DLD1 (cell line): ENCODE data around the gene FASTKD2.

Source experiments
- in situ Hi-C: cut with HindIII; loops from 2 replicates; pipeline ENCODE4 v1.10.0; 2017; ENCODE audit warnings: low sequenced_read_pairs

Gene FASTKD2

GRCh38 chr2:206765242-206766056 lies at the start of gene FASTKD2, which contains the start of gene MDH1B:
TSS of gene FASTKD2 (plus strand) at chr2:206765606. CDS start at chr2:206766694, 1,088 bp downstream.
TSS of gene MDH1B (minus strand) at chr2:206765328. CDS start at chr2:206765271, 57 bp downstream.
- in situ Hi-C loops: no loop called here

DNA sequence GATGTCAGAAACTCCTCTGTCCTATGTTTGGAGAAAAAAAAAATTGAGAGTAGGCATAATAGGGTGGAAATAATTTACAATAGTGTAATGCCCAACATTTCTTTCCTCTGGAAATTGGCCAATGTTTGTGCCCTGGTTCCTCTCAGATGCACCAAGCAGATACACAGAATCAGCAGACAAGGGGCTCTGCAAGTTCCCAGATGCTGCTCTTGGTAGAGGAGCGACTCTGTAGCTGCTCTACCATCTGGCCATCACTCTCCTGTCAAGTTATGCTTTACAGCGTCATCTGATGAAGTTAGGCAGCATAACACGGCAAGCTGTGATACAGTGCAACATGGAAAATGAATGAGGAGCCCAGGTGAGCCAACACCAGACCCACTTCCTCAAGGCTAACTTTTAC lies 48.8 kb upstream of the FASTKD2 start:
- in situ Hi-C loops: no loop called here

- in situ Hi-C loops: no loop called here
These were observed 47.1 kb upstream of the FASTKD2 start, which contains the start of gene DYTN for GRCh38 chr2:206718296-206718695. TSS of gene DYTN (minus strand) at chr2:206718396. CDS start at chr2:206718279, 117 bp downstream.

GRCh38 chr2:206721256-206721920 lies 44.0 kb upstream of the FASTKD2 start:
- in situ Hi-C loops: no loop called here

- in situ Hi-C loops: no loop called here
These were observed 42.1 kb upstream of the FASTKD2 start for GRCh38 chr2:206723288-206723687.

DNA sequence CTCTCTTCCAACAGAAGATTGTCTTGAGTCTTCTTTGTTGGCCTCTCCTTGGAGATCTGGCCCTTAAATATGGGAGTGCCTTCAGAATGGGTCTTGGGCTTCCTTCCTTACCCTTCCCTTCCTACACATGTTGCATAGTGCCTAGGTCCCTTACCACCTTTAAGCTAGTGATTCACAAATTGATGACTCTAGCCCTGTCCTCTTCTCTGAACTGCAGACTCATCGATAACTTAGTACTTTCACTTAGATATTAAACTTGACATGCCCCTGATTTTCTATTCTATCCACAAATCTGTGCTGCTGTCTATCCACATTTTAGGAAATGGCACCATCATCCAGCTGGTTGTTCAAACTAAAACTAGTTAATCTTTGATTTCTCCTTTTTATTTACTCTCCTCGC lies 38.1 kb upstream of the FASTKD2 start:
- in situ Hi-C loops: no loop called here

DNA sequence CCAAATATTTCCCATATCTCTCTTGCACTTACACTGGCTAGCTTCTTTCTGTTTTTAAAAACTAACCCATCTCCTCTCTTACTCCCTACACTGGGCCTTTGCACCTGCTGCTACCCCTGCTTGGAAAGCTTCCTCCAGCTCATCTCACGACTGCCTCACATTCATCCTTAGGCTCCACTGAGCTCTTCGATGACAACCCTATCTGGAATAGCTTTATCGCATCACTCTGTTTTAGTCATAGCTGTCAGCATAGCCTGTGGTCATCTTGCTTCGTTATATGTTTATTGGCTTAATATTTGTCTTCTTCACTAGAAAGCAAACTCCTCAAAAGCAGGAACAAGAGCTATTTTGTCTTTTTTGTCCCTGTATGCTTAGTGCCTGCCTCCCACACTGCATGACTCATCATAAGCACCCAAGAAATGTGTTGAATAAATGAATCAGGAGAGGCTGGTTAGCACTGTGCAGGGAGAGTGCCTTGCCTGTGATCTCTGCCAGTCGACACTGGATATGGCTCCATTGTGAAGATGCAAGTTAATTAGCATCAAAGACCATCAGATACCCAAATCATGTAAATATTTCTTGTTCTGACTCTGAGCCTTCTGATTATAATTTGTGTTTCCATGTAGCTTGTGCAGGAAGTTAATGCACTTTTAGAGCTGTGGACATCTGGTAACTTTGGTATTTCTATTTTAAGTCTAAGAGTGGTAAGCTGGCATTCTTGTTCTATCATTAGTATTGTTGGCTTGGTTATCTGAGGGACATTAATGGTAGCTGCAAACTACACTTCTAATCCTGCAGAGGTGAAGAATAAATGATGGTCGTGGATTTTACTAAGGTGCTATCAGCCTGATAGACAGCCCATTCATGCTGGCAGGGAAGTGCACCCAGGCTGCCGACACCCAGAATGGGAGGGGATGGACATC lies 36.9 kb upstream of the FASTKD2 start:
- in situ Hi-C loops: no loop called here

- in situ Hi-C loops: no loop called here
These were observed 32.1 kb upstream of the FASTKD2 start for GRCh38 chr2:206733341-206733740.

- in situ Hi-C loops: no loop called here
These were observed 28.5 kb upstream of the FASTKD2 start for GRCh38 chr2:206736935-206737334.

DNA sequence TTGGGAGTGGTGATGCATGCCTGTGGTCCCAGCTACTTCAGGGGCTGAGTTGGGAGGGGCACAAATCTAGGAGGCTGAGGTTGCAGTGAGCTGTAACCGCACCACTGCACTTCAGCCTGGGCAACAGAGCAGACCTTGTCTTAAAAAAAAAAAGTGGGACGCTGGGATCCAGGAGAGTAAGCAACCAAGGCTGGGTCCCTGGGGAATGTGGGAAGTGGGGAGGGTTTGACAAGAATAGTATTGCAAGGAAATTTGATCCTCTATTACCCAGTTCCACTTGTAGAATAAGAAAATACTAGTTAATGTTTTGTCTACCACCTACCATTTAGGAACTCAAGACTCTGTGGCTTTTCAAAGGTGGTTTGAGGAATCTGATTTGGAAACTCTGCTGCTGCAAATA lies 26.1 kb upstream of the FASTKD2 start:
- in situ Hi-C loops: no loop called here

DNA sequence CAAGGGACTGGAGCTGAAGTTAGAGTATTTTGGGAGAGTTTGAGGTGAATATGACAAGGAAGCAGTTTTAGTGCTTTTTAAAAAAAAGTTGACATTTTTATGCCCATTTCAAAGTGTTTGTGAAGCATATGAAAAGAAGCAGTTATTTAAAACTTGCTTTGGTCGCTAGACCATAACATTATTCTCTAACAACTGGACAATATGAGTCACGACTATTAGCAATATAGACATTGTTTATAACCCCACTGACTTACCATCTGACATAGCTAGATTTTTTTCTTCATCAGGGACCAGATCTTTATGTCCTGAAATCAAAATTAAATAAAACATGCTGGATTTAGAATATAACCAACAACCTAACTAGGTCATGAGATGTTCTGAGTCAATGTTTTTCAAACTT lies 24.6 kb upstream of the FASTKD2 start:
- in situ Hi-C loops: no loop called here

GRCh38 chr2:206756816-206757215 lies 8.6 kb upstream of the FASTKD2 start:
- in situ Hi-C loops: no loop called here

DNA sequence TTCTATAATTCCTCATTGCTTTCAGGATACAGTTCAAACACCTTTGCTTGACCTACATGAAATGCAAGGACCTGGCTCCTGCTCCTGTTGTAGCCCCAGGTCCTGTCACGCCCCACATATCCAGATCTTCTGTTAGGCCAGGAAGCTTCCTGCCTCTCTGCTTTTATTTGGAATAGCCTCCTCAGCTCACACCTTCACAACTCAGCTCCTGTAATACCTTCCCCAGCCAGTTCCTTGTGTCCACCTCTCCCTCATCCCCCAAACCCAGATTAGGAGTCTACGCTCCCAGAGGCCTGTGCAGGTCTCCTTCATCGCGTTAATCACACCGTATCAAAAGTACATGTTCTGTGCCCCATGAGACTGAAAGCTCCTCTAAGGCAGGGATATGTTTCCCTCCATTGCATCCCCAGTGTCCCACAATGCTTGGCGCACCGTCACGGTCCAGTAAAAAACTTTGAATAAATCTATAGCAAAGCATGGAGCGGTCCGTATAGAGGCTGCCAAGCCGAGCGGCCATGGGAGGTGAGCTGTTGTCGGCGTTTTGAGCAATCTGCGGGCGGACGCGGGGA lies 649 bp upstream of the FASTKD2 start:
- in situ Hi-C loops: no loop called here

DNA sequence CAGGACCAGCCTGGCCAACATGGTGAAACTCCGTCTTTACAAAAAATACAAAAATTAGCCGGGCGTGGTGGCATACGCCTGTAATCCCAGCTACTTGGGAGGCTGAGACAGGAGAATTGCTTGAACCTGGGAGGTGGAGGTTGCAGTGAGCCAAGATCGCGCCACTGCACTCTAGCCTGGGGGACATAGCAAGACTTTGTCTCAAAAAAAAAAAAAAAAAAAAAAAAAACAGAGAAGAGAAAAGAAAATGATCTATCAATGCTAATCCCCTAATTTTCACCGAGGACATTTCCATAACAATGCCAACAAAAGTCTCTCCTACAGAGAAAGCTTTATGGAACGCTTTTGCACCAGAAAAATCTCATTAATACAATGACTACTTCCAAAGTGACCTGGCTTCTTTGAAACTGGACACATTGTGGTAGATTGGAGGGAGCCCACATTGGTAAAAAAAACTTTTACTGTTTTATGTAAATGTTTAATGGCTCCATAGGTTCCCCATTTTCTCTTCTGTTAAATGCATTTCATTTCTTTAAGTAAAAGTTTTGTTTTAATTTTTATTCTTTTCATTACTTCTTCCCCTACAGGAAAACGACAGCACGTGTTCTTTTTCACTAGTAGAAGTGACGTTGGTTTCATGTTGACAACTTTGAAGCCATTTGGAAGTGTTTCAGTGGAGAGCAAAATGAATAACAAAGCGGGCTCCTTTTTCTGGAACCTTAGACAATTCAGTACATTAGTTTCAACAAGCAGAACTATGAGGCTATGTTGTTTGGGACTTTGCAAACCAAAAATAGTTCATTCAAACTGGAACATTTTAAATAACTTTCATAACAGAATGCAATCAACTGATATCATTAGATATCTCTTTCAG lies 888 bp downstream of the FASTKD2 start:
- in situ Hi-C loops: no loop called here

DNA sequence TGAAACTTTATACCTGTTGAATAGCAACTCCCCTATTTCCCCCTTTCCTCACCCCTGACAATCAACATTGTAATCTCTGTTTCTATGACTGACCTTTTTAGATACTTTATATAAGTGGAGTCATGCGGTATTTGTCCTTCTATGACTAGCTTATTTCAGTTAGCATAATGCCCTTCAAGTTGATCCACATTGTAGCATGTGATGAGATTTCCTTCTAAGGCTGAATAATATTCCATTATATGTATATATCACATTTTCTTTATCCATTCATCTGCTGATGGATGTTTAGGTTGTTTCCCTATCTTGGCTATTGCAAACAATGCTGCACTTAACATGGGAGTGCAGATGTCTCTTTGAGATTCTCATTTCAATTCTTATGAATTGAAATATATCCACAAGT lies 9.5 kb downstream of the FASTKD2 start:
- in situ Hi-C loops: no loop called here

GRCh38 chr2:206776432-206776831 lies 11.0 kb downstream of the FASTKD2 start:
- in situ Hi-C loops: no loop called here

DNA sequence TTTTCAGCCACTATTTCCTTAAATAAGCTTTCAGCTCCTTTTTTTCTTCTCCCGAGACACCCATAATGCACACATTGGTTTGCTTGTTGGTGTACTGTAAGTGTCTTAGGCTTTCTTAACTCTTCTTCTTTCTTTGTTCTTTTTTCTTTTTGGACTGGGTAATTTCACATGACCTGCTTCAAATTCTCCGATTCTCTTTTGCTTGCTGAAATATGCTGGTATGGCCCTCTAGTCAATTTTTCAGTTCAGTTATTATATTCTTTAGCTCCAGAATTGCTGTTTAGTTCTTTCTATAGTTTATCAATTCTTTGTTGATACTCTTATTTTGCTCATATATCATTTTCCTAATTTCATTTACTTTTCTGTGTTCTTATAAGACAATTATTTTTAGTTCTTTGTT lies 15.3 kb downstream of the FASTKD2 start:
- in situ Hi-C loops: no loop called here

GRCh38 chr2:206783718-206784117 lies 18.3 kb downstream of the FASTKD2 start:
- in situ Hi-C loops: no loop called here

GRCh38 chr2:206784559-206785353 lies 19.4 kb downstream of the FASTKD2 start:
- in situ Hi-C loops: no loop called here
